HepG2 (cell line): Measurements from ENCODE around the gene MDFI. TPM values are rescaled to one million over a fixed set of nuclear protein-coding genes. Genes with fewer than 3 reads are reported as not detected.

Experiments
- ARID5B ChIP-seq: IDR thresholded peaks from 2 replicates; pipeline ENCODE4 v1.4.0; 2020; ENCODE audit warnings: mild to moderate bottlenecking, missing genetic modification reagents
- CSRNP1 ChIP-seq: sonication (generic); formaldehyde crosslinking; IDR thresholded peaks from 2 replicates; pipeline ENCODE4 v1.8.1; 2023; ENCODE audit warnings: mild to moderate bottlenecking, missing genetic modification reagents
- HDAC6 ChIP-seq: fragments of 200-600 bp; sonication (generic); IDR thresholded peaks from 2 replicates; pipeline ENCODE4 v1.7.0; 2017; ENCODE audit warnings: mild to moderate bottlenecking, antibody characterized with exemption, low read length, low read depth
- ZNF274 ChIP-seq: sonication (generic); formaldehyde crosslinking; IDR thresholded peaks from 2 replicates; pipeline ENCODE4 v1.5.1; 2020; ENCODE audit warnings: mild to moderate bottlenecking, missing genetic modification reagents
- ZNF350 ChIP-seq: sonication (generic); formaldehyde crosslinking; IDR thresholded peaks from 2 replicates; pipeline ENCODE4 v1.4.0; 2020; ENCODE audit warnings: mild to moderate bottlenecking, low read depth, missing genetic modification reagents, borderline replicate concordance
- polyA plus RNA-seq, 8 experiments: library from polyadenylated mRNA; depleted of rRNA in 3 of 8; stranded (reverse) in 7 of 8; unstranded in 1 of 8; fragments of >200 nt; fragmentation: Illumina TruSeq in 4 of 8; extraction: Trizol in 4 of 8; gene quantifications; 2 replicates each; pipeline versions ENCODE4 v1.2.1 to v1.2.3, GENCODE V29; 2011 to 2016; ENCODE audit warnings: low read depth in 4 of 8, missing spikeins in 1 of 8, mixed read lengths in 1 of 8; ENCODE audit not compliant: insufficient read depth in 1 of 8
- total RNA-seq, 5 experiments: library from RNA; depleted of rRNA; stranded (reverse); fragments of >200 nt; fragmentation: Illumina TruSeq; extraction: Trizol; gene quantifications; 2 replicates each; pipeline ENCODE4 v1.2.3, GENCODE V29; 2016; ENCODE audit warnings: low read depth in 1 of 5
- TF ChIP-seq, protein P1 (sequence below): sonication (generic); formaldehyde crosslinking; IDR thresholded peaks from 2 replicates; pipeline ENCODE4 v1.5.1; 2020; ENCODE audit warnings: mild to moderate bottlenecking, missing genetic modification reagents, borderline replicate concordance
- TF ChIP-seq, protein P2 (sequence below): sonication (generic); formaldehyde crosslinking; IDR thresholded peaks from 2 replicates; pipeline ENCODE4 v1.4.0; 2020; ENCODE audit warnings: missing genetic modification reagents; ENCODE audit errors: not compliant biosample characterization
- TF ChIP-seq, protein P3 (sequence below): sonication (generic); formaldehyde crosslinking; IDR thresholded peaks from 2 replicates; pipeline ENCODE4 v1.4.0; 2020; ENCODE audit warnings: missing genetic modification reagents

Gene MDFI
- total and polyA plus RNA-seq, 2 of the 13 experiments (the other 11 are each of a cell fraction or from before 2014, with no cell fraction given), result 0.28 TPM; not detected in 1

DNA sequence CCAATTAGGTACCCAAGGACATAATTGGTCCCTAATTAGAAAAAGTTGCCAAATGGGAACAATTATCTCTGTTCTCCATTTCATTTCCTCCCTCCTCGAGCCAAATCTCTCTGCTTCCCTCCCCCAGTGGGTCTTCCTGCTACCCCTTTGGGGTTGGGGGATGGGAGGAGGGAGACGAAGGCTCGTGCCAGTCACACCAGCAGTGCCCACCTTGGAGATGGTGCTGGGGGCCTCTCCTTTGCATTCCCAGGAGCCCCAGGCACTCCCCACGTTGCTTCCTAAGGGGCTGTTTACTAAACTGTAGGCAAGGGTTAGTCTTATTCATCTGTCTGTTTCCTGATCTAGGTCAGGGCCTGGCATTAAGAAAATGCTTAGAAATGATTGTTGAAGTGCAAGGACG lies 33.1 kb downstream of the MDFI start (continued):
- no peak for TF ChIP-seq ARID5B (CRISPR knock-in tag)
- no peak for TF ChIP-seq ZNF274 (CRISPR knock-in tag)
- no peak for TF ChIP-seq ZNF350 (CRISPR knock-in tag)
- TF ChIP-seq CSRNP1 (CRISPR knock-in tag), result no peak
- TF ChIP-seq, protein P1, sequence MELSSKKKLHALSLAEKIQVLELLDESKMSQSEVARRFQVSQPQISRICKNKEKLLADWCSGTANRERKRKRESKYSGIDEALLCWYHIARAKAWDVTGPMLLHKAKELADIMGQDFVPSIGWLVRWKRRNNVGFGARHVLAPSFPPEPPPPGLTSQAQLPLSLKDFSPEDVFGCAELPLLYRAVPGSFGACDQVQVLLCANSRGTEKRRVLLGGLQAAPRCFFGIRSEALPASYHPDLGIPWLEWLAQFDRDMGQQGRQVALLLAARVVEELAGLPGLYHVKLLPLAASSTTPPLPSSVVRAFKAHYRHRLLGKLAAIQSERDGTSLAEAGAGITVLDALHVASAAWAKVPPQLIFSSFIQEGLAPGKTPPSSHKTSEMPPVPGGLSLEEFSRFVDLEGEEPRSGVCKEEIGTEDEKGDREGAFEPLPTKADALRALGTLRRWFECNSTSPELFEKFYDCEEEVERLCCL (CRISPR knock-in tag), result no peak
- TF ChIP-seq, protein P2, sequence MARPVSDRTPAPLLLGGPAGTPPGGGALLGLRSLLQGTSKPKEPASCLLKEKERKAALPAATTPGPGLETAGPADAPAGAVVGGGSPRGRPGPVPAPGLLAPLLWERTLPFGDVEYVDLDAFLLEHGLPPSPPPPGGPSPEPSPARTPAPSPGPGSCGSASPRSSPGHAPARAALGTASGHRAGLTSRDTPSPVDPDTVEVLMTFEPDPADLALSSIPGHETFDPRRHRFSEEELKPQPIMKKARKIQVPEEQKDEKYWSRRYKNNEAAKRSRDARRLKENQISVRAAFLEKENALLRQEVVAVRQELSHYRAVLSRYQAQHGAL (CRISPR knock-in tag), result no peak
- TF ChIP-seq, protein P3, sequence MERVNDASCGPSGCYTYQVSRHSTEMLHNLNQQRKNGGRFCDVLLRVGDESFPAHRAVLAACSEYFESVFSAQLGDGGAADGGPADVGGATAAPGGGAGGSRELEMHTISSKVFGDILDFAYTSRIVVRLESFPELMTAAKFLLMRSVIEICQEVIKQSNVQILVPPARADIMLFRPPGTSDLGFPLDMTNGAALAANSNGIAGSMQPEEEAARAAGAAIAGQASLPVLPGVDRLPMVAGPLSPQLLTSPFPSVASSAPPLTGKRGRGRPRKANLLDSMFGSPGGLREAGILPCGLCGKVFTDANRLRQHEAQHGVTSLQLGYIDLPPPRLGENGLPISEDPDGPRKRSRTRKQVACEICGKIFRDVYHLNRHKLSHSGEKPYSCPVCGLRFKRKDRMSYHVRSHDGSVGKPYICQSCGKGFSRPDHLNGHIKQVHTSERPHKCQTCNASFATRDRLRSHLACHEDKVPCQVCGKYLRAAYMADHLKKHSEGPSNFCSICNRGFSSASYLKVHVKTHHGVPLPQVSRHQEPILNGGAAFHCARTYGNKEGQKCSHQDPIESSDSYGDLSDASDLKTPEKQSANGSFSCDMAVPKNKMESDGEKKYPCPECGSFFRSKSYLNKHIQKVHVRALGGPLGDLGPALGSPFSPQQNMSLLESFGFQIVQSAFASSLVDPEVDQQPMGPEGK, result no peak
- no peak for TF ChIP-seq HDAC6
- TF ChIP-seq, all 625 proteins: peak for 0
